Skin of body (tissue), 2 donors: ENCODE results near the gene FBL. TPM values are rescaled to one million over a fixed set of nuclear protein-coding genes. Genes with fewer than 3 reads are reported as not detected.
A peak's percentile ranks its signal among the peaks of the same experiment; 100 is the strongest.
"Not testable (repeated sequence)": the region's sequence is repeated elsewhere in the genome, so short reads cannot be mapped to it uniquely, and the experiment has no call there.

Experiments used
- DNase-seq: peaks from one replicate; lab custom pipeline; 2025; lab: John Stamatoyannopoulos, UW
- total RNA-seq: library from RNA; depleted of rRNA; stranded (reverse); fragments of >200 nt; gene quantifications from one replicate; pipeline ENCODE4 v1.2.3, GENCODE V29; 2014

The FBL gene
- 181 TPM for total RNA-seq

DNA sequence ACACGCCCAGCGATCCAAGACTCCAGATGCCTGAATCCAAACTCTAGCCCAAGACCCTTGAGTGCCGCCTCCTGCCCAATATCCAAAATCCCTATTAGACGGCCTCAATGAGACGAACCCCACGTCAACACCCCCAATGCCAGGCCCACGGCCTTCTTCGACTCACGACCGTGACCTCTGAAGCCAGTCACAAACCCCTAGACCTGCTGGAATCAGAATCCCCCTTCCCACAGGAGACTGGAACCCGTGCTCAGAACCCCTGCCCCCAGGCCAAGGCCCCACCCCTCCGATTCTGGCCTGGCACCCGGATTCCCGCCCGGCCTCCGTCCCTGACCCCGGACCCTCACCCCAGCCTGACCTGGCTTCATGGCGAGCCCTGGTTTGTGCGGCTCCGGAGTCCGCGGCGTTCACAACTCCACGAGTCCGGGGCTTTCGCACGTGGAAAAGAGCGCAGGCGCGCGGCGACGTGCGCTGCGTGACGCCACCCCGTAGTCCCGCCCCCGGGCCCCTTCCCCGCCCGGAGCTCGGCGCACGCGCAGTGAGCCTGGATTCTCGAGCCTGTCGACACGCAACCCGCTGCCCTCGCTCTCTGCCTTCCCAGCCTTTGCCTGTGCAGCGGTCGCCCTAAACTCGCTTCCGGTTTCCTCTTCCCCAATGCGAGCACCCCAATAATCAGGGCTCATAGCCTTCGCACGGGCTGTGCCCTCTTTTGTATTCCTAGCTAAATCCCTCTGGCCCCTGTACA lies at the start of gene FBL:
FBL (minus strand) TSS at position 447 of the 745 bp plus-strand sequence; CDS start at position 368, 79 bp downstream.
- peak; percentile 89 for DNase-seq

DNA sequence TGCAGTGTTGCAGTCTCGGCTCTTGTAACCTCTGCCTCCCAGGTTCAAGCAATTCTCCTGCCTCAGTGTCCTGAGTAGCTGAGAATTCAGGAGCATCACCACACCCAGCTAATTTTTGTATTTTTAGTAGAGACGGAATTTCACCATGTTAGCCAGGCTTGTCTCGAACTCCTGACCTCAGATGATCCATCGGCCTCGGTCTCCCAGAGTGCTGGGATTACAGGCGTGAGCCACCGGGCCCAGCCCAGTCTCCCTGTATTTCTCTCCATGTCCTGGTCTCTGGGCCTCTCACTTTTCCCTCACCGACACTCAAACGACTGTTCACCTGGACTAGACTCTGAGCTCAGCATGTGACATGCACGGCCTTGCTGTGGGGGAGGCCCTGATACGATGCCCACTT lies 48.9 kb upstream of the FBL start:
- not testable (repeated sequence) for DNase-seq

DNA sequence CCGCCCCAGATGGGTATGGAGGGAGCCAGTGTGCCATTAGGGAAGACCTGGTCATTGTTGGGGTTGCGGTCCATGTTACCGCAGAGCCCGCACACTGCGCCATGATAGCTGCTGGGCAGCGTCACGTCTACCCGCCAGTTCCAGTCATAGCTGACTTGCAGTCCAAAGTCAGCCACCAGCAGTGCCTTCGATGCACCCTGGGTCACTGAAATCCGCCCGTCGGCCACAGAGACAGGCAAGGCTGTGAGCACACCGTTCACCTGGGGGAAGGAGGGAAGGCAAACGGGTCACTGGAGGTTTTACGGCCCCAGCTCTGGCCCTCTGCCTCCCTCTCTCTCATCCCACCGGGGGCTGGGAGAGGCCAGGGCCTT lies 48.0 kb upstream of the FBL start:
- DNase-seq, result not testable (repeated sequence)

DNA sequence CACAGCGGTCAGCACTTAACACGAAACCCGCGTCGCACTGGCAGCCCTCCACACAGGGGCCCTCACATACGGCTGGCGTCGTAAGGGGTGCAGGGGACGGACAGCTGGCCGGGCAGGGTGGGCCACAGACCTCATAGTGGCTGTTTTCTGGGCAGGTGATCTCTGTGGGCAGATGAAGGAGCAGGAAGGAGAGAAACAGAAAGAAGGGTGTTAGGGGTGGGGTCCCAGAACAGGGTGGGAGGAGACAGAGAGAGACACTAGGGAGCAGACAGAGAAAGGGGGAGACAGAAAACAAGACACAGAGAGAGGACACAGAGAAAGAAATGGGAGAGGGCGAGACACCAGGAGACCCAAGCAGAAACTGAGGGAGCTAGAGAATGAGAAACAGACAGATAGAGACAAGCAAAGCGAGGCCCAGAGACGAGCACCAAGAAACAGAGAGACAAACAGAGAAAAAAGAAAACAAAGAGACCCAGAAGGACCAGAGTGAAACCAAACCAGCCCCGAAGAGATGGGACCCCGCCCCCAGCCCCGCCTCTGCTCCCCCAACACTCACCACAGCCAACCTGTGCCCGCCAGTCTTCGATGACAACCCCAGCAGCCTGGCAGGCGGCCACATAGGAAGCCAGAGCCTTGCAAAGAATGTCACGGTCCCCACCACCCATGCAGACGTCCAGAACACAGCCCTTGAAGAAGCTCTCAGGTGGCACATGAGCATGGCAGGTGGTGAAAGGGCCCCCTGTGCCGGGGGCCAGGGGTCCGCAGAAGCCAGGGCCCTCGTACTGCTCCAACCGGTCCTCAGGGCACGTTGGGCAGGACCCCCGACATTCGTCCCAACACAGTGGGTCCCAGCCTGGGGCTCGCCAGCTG lies 47.4 kb upstream of the FBL start:
- not testable (repeated sequence) for DNase-seq

DNA sequence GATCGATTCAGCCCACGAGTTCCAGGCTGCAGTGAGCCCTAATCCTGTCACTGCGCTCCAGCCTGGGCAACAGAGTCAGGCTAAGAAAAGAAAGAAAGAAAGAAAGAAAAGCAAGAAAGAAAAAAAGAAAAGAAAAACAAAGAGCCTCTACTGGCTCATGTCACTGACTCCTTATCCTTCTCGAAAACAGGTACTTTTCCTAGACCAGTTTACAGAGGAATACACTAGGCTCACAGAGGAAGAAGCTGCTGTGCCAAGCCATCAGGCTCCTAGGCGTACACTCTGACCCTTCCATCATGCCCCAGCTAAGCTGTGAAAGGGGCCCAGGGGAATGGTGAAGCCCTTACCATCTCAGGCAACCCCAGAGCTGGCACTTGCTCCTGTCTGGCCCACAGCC lies 46.3 kb upstream of the FBL start:
- DNase-seq, result not testable (repeated sequence)

DNA sequence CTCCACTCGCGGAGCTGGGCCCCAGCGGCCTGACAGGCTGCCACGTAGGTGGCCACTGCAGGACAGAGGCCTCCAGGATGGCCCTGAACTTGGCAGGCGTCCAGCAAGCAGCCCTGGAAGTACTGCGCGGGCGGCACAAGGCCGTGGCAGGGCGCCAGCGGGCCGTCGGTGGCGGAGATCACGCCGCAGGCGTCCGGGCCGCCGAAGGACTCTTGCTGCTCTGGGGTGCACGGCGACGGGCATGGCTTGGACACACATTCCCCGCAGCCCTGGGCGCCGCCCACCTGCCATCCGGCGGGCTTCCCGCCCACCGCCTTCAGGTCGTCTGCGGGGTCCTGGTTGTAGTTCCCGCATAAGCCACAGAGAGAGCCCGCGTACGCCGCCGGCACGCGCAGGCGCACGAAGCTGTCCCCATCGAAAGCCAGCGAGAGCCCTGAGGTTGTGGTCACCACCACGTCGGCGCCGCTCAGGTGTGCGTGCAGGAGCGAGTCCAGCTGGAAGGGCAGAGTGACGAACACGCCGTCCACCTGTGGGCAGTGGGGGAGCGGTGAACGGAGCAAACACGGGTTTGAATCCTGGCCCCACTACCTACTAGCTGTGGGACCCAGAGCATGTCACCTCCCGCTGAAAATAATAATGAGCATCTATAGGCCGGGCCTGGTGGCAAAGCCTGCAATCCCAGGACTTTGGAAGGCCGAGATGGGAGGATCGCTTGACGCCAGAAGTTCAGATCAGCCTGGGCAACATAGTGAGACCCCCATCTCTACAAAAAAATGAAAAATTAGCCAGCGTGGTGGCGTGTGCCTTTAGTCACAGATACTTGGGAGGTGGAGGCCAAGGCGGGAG lies 45.7 kb upstream of the FBL start:
- not testable (repeated sequence) for DNase-seq

DNA sequence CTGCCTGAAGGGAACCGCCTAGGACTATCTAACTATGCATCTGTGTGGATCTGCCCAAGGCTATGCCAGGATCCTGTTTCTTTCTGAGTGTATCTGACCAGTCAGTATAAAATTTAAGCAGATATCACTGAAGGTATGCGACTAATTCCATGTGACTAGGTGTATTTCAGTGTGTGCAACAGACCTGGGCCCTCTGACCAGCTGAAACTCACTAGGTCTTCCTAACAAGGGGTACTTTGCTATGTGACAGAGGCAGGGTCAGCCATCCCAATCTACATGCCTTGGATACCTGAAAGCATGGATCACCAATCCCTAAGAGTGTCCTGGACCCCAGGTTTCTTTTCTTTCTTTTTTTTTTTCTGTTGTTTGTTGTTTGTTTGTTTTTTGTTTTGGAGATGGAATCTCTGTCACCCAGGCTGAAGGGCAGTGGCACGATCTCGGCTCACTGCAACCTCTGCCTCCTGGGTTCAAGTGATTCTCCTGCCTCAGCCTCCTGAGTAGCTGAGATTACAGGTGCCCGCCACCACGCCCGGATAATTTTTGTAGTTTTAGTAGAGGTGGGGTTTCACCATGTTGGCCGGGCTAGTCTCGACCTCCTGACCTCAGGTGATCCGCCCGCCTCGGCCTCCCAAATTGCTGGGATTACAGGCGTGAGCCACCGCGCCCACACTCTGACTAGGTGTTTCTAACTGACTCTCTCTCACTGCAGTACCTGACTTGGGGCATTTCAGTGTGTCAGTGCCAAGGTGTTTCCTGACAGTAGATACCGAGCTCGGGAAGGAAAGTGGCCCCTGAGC lies 44.8 kb upstream of the FBL start:
- no peak for DNase-seq

DNA sequence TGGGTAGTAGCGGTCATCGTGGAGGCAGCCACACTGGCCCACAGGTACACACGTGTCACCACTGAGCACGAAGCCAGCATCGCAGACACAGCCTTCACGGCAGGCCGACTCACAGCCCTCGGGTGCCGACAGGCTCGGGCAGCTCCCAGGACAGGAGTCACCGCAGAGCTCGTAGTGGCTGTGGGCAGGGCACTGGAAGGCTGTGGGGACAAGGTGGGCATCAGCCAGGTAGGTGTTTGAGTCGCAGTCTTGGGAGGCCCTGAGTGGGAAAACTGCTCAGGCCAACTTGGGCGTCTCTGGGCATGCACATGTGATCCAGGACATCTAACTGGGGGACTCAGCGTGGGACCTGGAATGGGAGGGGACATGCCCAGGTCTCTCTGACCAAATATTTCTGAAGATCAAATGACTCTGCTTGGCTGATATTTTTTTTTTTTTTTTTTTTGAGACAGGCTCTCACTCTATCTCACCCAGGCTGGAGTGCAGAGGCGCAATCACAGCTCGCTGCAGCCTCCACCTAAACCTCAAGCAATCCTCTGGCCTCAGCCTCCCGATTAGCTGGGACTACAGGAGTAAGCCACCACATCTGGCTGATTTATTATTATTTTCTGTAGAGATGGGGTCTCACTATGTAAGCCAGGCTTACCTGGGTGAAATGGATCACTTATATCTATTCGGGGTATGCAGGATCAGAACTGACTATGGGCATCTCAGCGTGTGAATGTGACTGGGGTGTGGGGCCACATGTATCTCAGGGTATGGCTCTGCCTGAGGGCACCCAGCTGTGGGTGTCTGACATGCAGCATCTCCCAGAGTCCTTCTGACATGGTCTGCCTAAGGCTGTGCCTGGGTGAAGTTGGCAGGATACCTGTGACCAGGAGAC lies 43.9 kb upstream of the FBL start:
- DNase-seq, result not testable (repeated sequence)

DNA sequence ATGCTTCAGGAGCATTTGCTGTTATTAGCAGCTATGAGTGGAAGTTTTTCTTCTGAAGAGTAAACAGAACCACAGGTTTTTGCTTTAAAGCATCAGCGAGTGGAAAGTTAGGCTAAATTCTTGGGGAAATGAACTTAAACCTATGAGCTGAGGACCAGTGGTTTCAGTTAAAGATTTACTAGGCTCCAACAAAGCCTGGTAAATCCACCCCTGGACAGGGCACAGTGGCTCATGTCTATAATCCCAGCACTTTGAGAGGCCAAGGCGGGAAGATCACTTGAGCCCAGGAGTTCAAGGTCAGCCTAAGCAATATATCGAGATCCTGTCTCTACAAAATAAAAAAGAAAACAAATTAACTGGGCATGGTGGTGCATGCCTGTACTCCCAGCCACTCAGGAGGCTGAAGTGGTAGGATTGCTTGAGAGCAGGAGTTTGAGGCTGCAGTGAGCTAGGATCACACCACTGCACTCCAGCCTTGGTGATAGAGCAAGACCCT lies 41.3 kb upstream of the FBL start:
- DNase-seq, result not testable (repeated sequence)

DNA sequence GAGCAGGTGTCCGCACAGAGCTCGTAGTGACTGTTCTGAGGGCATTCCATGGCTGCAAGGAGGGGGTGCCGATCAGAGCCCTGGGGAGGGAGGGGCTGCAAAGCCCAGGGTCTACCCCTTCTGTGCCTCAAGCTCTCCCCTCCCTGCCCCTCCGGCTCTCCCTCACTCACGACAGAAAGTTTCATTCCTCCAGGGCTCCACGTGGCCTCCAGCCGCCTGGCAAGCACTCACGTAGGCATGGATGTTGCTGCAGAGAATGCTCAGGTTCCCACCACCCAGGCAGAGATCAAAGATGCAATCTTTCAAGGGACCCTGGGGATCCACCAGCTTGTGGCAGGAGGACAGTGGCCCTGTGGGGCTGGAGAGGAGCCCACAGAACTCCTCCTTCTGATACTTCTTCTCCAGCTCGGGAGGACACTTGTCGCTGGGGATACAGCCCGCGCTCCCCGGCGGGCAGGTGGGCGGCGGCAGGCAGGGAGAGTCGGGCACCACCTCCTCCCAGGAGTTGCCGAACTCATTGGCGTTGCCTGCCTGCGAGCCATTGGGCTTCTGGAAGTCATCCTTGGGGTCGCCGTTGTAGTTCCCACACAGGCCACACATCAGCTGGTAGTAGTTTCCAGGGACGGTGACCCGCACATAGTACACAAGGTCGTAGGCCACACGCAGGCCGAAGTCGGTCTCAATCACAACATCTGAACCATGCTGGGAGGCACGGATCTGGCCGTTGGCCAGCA lies 39.8 kb upstream of the FBL start:
- DNase-seq, result not testable (repeated sequence)

DNA sequence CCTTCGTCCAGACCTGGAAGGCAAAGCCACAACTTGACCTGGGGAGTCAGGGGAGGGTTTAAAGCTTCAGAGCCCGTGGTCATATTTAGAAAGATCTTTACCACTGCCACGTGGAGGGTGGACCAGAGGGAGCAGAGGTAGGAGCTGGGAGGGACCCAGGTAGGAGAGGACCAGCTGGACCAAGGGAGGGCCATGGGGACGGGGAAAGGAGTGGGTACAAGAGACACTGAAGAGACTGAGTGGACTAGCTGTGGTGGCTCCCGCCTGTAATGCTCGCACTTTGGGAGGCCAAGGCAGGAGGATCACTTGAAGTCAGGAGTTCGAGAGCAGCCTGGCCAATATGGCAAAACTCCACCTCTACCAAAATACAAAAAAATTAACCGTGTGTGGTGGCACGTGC lies 38.5 kb upstream of the FBL start:
- DNase-seq, result not testable (repeated sequence)

DNA sequence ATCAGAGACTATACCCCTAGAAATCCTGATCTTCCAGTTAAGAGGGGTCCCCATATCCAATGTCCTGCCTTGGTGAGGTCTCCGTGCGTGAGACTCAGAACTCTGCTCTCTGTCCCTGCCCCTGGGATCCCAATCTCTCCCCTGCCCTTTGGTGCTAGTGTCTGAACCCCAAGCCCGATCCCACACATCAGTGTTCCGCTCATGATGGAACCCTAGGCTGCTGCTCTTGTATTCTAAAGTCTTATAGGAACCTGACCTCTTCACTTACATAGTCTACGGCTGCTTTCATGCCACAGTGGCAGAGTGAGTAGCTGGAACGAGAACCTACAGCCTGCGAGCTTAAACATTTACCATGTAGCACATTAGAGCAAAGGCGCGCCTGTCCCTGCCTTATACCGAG lies 36.5 kb upstream of the FBL start:
- not testable (repeated sequence) for DNase-seq

DNA sequence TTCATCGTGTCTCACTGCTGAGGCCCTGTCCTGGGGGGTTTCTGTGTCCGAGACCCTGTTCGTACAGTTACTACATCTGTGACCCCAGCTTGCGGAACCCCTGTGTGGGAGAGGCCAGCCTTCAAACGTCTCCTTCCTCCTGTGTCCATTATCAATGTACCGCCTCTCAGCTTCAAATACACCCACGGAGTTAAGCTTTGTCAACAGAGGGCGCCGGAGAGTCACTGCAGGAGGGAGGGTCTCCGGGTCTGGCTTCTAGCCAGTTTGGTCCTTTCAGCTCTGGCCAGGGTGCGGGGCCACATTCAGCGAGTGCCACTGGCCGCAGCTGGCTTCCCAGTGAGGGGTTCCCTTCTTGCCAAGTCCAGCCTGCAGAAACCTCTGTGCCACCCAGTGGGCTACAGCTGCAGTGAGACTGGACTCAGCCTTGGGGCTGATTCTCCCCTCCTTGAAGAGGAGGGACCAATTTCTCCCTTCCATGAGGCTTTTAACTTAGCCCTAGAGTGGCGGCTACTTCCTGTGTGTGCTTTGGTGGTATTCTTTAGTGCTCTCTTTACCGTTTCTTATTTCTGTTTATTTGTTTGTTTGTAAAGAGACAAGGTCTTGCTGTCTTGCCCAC lies 35.4 kb upstream of the FBL start:
- not testable (repeated sequence) for DNase-seq

DNA sequence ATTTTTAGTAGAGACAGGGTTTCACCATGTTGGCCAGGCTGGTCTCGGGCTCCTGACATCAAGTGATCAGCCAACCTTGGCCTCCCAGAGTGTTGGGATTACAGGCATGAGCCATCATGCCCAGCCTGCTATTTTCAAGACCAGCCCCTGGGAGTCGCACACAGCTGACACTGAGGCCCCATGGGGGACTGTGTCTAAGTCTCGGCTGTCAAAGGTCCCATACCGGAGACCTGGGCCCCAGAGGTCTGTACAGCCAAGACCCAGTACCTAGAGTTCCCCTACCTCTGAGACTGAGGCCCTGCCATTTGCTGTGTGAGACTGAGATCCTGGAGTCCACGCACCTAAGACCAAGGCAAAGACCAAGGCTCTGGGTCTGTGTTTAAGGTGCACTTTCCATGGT lies 34.1 kb upstream of the FBL start:
- DNase-seq, result not testable (repeated sequence)

DNA sequence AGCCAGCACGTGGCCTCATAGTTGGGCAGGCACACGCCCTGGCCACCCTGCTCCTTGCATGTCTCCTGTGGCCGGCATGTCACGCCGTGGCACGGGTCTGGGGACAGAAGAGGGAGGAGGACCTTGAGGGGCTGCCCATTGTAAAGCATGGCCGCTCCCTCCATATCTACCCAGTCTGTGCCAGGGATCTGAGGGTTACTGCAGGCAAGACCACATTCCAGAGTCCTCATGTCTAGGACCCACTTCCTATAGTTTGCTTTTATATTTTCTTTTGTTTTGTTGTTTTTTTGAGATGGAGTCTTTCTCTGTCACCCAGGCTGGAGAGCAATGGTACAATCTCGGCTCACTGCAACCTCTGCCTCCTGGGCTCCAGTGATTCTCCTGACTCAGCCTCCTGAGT lies 33.6 kb upstream of the FBL start:
- not testable (repeated sequence) for DNase-seq

DNA sequence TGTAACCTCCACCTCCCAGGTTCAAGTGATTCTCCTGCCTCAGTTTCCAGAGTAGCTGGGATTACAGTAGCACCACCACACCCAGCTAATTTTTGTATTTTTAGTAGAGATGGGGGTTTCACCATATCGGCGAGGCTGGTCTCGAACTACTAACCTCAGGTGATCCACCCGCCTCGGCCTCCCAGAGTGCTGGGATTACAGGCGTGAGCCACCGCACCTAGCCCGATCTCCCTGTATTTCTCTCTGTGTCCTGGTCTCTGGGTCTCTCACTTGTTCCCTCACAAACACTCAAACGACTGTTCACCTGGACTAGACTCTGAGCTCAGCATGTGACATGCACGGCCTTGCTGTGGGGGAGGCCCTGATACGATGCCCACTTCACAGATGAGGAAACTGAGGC lies 32.7 kb upstream of the FBL start:
- not testable (repeated sequence) for DNase-seq

DNA sequence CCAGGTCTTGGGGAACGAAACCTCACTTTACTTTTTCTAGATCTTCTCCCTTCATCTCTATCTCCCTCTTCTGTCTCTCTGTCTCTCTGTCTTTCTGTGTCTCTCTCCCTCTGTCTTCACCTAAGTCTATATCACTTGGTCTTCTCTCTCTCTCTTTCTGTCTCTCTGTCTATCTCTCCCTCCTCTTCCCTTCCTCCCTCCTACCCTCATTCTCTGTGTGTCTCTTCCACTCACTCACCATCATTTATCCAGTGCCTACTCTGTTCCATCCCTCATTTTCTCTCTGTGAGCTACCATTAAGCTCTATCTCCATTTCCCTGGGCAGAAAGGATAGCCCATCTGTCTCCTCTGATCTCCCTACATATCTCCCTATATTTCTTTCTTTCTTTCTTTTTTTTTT lies 32.2 kb upstream of the FBL start:
- no peak for DNase-seq

DNA sequence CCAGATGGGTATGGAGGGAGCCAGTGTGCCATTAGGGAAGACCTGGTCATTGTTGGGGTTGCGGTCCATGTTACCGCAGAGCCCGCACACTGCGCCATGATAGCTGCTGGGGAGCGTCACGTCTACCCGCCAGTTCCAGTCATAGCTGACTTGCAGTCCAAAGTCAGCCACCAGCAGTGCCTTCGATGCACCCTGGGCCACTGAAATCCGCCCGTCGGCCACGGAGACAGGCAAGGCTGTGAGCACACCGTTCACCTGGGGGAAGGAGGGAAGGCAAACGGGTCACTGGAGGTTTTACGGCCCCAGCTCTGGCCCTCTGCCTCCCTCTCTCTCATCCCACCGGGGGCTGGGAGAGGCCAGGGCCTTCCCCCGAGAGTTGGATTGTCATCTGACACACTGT lies 31.8 kb upstream of the FBL start:
- DNase-seq, result not testable (repeated sequence)
